Muscle layer of colon (tissue), 2 donors: ENCODE measurements around the gene IFT52.
"Not testable (repeated sequence)": the region's sequence is repeated elsewhere in the genome, so short reads cannot be mapped to it uniquely, and the experiment has no call there.

Source experiments
- H3K27ac ChIP-seq: one replicate; pipeline ENCODE4 v1.7.0; 2013; ENCODE audit warnings: low read depth, mild to moderate bottlenecking, low read length, moderate library complexity
- H3K27me3 ChIP-seq, 2 donors: one replicate each; pipeline ENCODE4 v1.7.0; 2013; ENCODE audit warnings: low read length in 2 of 2, mild to moderate bottlenecking in 2 of 2; ENCODE audit not compliant: insufficient read depth in 2 of 2, control insufficient read depth in 1 of 2
- H3K36me3 ChIP-seq: one replicate; pipeline ENCODE4 v1.7.0; 2013; ENCODE audit warnings: mild to moderate bottlenecking, low read length; ENCODE audit not compliant: insufficient read depth
- H3K4me1 ChIP-seq: one replicate; pipeline ENCODE4 v1.7.0; 2013; ENCODE audit warnings: mild to moderate bottlenecking, low read length; ENCODE audit not compliant: insufficient read depth
- H3K4me3 ChIP-seq, 2 donors: one replicate each; pipeline ENCODE4 v1.7.0; 2013; ENCODE audit warnings: low read length in 2 of 2, low read depth in 1 of 2, mild to moderate bottlenecking in 1 of 2, moderate library complexity in 1 of 2
- H3K9ac ChIP-seq: one replicate; pipeline ENCODE4 v1.7.0; 2013; ENCODE audit warnings: low read length
- H3K9me3 ChIP-seq: one replicate; pipeline ENCODE4 v1.7.0; 2013; ENCODE audit warnings: mild to moderate bottlenecking, low read length
- donor health status: abdominal sarcoma.
- donor health status: Adenocarcinoma of cecum.

Gene IFT52

DNA sequence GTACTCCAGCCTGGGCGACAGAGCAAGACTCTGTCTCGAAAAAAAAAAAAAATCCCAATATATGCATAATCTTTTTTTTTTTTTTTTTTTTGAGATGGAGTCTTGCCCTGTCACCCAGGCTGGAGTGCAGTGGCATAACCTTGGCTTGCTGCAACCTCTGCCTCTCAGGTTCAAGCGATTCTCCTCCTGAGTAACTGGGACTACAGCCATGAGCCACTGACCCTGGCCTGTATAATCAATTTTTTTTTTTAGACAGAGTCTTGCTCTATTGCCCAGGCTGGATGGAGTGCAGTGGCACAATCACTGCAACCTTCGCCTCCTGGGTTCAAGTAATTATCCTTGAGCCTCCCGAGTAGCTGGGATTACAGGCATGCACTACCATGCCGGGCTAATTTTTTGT lies 64.4 kb downstream of the IFT52 start:
- not testable (repeated sequence) for H3K4me3 ChIP-seq, H3K9me3 ChIP-seq, H3K36me3 ChIP-seq, H3K9ac ChIP-seq, H3K27ac ChIP-seq, H3K27me3 ChIP-seq, H3K4me1 ChIP-seq

DNA sequence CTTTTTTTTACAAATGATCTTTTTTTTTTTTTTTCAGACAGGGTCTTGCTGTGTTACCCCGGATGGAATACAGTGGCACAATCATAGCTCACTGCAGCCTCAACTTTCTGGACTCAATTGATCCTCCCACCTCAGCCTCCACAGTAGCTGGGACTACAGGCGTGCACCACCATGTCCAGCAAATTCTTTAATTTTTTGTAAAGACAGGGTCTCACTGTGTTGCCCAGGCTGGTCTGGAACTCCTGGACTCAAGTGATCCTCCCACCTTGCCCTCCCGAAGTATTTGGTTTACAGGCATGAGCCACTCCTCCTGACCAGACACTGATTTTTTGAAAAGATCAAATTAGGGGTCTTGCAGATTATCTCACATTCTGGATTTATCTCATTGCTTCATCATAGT lies 65.2 kb downstream of the IFT52 start:
- Histone ChIP-seq H3K27ac (no peak overlapping the region), H3K9me3 (no peaks in the 10 kb centered on the region), H3K27me3 (no peaks in the 10 kb centered on the region), H3K9ac (no peak overlapping the region), H3K4me1 (no peaks in the 10 kb centered on the region), H3K36me3 (no peaks in the 10 kb centered on the region), H3K4me3 (no peak overlapping the region)

DNA sequence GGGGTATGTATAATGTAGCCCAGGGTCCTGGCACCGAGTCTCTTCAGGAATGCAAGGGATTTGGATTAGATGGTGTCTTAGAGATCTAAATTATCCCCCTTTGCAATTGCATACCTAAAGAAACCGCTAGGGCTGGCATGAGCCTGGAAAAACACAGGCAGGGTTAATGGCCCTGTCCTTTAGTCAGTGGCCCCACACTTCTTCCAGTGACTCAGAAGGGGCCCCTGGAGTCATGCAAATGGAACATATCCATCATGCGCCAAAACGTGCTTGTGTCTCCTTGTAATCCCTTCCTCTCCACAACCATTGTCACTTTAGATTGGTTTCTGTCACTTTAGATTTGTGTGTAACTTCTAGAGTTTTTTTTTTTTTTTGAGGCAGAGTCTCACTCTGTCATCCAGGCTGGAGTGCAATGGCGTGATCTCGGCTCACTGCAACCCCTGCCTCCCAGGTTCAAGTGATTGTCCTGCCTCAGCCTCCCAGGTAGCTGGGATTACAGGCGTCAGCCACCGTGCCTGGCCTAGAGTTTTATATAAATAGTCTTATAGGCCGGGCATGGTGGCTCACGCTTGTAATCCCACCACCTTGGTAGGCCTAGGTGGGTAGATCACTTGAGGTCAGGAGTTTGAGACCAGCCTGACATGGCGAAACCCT lies 67.5 kb downstream of the IFT52 start:
- Histone ChIP-seq H3K4me3 (peak overlapping the region; percentile 59 to 91), H3K4me1 (no peaks in the 10 kb centered on the region), H3K9me3 (no peaks in the 10 kb centered on the region), H3K27me3 (no peaks in the 10 kb centered on the region), H3K36me3 (no peaks in the 10 kb centered on the region), H3K9ac (no peak overlapping the region), H3K27ac (no peak overlapping the region)

DNA sequence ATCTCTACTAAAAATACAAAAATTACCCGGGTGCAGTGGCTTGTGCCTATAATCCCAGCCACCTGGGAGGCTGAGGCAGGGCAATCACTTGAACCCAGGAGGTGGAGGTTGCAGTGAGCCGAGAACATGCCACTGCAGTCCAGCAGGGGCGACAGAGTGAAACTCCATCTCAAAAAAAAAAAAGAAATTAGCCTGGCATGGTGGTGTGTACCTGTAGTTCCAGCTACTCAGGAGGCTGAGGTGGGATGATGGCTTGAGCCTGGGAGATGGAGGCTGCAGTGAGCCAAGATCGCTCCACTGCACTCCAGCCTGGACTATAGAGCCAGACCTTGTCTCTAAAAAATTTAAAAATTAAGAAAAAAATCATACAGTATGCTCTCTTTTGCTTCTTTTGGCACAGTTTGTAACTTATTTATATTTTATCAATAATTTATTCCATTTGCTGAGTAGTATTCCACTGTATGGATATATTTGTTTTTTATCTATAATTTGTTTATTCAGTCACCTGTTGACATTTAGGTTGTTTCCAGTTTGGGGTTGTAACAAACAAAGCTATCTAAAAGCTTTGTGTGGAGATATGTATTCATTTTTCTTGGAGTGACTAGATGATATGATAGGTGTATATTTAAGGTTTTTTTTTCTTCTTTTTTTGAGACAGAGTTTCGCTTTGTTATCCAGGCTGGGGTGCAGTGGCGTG lies 68.1 kb downstream of the IFT52 start:
- H3K4me3 ChIP-seq, result no peak overlapping the region
- H3K9ac ChIP-seq, result no peak overlapping the region
- H3K36me3 ChIP-seq, result no peaks in the 10 kb centered on the region
- no peak overlapping the region for H3K27ac ChIP-seq
- no peaks in the 10 kb centered on the region for H3K9me3 ChIP-seq
- no peaks in the 10 kb centered on the region for H3K27me3 ChIP-seq
- no peaks in the 10 kb centered on the region for H3K4me1 ChIP-seq

DNA sequence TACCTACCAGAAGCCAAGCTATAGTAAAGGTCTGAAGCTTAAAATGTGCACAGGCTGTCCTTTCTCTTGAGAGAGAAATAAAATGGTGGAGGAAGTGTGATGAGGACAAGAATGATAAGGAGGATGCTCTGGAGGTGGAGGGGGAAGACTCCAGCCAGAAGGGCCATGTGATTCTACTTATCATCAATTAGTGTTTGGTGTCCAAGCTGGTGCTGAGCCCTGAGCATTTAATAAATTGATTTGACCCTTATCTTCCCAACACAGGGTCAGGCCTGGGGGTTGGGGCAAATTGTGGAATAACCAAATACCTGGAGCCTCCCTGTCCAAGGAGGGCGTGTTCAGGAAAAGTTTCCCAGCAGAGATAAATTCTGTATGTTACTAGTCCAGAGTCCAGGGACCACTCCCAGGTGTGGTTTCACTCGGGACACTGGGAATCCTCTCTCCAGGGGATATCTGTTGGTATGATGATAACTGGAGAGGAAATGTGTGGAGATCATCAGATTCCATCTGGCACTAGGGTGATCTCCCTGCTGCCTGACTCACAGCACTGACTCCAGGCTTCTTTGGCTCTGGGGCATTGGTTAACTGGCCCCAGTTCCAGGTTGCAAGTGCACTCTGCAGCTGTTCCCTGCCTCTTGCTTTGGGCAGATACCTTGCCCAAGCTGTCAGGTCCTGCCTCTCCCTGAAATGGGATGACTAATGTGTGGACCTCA lies 72.4 kb downstream of the IFT52 start:
- H3K27me3 ChIP-seq, result peaks cover 8 to 17% of the 10 kb centered on the region in 2 donors

DNA sequence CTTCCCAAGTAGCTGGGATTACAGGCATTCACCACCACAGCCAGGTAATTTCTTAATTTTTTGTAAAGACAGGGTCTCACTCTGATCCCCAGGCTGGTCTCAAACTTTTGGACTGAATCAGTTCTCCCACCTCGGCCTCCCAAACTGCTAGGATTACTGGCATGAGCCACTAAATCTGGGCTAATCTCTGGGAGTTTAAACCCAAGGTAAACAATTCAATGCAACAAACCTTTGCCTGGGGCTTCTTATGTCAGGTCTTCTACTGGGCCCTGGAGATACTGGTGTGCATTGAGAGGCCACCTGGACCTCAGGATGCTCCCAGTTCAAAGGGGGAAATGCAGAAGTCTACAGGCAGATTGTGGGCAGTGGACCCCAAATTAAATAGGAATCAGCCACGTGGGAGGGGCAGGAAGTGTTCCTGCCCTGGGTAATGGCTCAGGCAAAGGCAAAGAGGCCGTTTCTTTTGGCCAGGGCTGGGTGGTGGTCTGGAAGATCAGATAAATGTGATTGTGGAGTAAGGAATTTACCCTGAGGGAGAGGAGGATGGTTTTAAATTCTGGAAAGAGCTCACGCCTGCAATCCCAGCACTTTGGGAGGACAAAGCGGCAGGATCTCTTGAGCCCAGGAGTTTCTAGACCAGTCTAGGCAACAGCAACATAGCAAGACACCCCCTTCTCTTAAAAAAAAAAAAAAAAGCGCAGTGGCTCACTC lies 74.9 kb downstream of the IFT52 start:
- Histone ChIP-seq H3K9ac (no peak overlapping the region), H3K36me3 (no peaks in the 10 kb centered on the region), H3K27ac (no peak overlapping the region), H3K27me3 (peaks cover 8 to 37% of the 10 kb centered on the region in 2 donors), H3K4me3 (no peak overlapping the region), H3K4me1 (peaks cover 6% of the 10 kb centered on the region), H3K9me3 (no peaks in the 10 kb centered on the region)

More for the DNA sequence above, 72.4 kb downstream of the IFT52 start:
- no peak overlapping the region for H3K27ac ChIP-seq
- peaks cover 6% of the 10 kb centered on the region for H3K4me1 ChIP-seq
- H3K4me3 ChIP-seq, result no peak overlapping the region
- no peaks in the 10 kb centered on the region for H3K9me3 ChIP-seq
- H3K9ac ChIP-seq, result no peak overlapping the region
- H3K36me3 ChIP-seq, result no peaks in the 10 kb centered on the region

DNA sequence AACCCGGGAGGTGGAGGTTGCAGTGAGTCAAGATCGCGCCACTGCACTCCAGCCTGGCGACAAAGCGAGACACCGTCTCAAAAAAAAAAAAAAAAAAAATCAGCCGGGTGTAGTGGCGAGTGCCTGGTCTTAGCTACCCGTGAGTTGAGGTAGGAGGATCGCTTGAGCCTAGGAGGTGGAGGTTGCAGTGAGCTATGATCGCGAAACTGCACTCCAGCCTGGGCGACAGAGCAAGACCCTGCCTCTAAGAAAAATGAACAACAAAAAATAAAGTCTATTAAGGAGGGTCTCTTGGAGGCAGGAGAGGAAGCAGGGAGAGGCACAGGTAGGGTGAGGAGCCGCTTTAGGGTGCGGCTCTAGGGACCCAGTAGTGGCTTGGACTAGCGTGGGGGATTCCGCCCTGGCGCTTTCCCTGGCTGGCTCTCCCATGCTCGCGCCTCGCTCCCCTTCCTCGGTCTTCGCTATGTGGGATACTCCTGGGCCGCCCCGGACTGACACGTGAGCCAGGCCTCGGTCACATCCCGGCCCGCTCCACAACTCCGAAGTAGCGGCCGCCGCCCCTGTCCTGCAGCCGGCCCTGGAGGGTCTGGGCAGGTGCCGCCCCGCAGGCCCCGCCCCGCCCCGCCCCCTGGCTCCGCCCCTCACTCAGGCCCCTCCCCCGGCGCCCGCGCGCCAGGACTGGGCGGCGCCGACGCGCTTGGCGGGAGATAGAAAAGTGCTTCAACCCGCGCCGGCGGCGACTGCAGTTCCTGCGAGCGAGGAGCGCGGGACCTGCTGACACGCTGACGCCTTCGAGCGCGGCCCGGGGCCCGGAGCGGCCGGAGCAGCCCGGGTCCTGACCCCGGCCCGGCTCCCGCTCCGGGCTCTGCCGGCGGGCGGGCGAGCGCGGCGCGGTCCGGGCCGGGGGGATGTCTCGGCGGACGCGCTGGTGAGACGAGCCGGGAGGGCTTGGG lies 75.9 kb downstream of the IFT52 start, which contains the start of gene MYBL2:
MYBL2 (plus strand) TSS at position 739 of the 953 bp plus-strand sequence; CDS start at position 909, 170 bp downstream.
- H3K9me3 ChIP-seq, result no peaks in the 10 kb centered on the region
- H3K9ac ChIP-seq, result no peak within 1 kb of the TSS
- peaks cover 8 to 37% of the 10 kb centered on the region in 2 donors for H3K27me3 ChIP-seq

DNA sequence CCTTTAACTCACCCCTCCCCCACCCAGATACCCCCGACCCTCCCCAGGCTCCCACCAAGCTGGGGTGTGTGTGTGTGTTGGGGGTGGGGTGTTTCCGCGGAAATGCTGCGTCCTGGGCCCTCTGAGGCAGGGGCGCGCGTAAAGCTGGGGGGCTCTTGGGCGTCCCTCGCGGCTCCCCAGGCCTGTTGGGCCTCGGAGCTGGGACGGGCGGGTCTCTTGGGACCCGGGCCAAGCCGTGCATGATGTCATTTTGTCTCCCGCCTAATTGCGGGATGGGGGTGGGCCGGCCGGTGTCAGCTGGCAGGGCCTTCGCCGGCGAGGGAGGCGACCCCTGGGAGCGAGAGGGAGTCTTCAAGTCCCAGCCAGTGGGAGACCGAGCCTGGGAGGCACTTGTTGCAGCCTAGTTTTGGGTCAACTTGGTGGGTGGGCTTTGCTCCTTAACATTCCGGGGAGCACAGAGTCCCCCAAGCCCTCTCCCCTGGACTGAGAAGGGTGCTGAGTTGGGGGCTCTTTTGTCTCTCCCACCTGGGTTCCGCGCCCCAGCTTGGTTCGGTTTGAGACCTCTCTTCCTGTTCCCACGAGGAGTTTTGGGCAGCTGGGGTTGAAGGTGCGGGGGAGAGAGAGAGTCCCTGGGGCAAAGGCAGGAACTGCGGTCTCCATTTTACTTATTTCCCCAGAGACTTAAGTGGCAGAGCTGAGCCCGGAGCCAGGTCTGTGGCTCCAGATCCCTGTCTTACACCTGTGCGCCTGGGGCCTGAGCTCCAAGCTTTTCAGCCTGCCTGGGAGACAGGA lies 76.8 kb downstream of the IFT52 start:
- H3K36me3 ChIP-seq, result no peaks in the 10 kb centered on the region
- peaks cover 8 to 37% of the 10 kb centered on the region in 2 donors for H3K27me3 ChIP-seq
- no peak overlapping the region for H3K27ac ChIP-seq
- H3K4me1 ChIP-seq, result peaks cover 6% of the 10 kb centered on the region
- no peak overlapping the region for H3K4me3 ChIP-seq
- no peaks in the 10 kb centered on the region for H3K9me3 ChIP-seq
- H3K9ac ChIP-seq, result no peak overlapping the region

More for the DNA sequence above, 75.9 kb downstream of the IFT52 start, which contains the start of gene MYBL2:
- Histone ChIP-seq H3K4me3 (no peak within 1 kb of the TSS), H3K36me3 (no peaks in the 10 kb centered on the region), H3K27ac (no peak within 1 kb of the TSS), H3K4me1 (peaks cover 6% of the 10 kb centered on the region)

DNA sequence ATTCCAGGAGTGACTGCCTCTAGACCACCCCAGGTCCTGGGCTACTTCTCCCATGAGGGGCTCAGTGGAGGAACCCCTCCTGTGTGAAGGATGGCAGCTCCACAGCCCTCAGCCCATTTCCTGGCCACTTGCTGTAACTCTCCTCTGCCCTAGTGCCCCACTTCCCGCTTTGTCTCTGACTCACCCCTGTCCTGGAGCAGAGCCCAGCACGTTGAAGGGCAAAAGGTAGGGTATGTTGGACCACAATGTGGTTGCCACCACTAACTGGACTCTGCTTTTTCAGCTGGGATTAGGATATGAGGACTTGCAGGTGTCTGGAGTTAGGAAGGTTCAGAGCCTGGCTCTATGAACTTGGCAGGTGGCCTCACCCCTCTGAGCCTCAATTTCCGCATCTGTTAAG lies 78.6 kb downstream of the IFT52 start:
- Histone ChIP-seq H3K9ac (no peak overlapping the region), H3K27me3 (peaks cover 8 to 37% of the 10 kb centered on the region in 2 donors), H3K36me3 (no peaks in the 10 kb centered on the region), H3K27ac (no peak overlapping the region), H3K4me1 (peaks cover 6% of the 10 kb centered on the region), H3K4me3 (no peak overlapping the region), H3K9me3 (no peaks in the 10 kb centered on the region)

DNA sequence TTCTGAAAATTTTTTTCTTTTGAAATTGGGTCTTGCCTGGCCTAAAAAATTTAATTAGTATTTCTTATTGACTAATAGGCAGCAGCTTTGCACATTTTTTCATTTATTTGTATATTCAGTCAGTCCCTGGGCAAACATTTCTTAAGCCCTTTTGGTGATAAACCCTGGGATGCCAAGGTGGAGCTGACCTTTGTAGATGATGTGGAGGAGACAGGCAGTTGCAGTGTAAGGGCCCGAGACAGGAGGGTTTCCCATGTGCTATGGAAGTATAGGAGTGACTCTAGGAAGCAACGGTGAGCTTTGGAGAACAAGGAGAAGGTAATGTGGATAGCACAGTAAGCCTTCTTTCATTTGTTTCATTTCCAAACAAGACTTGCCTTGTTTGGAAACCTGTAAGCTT lies 79.7 kb downstream of the IFT52 start:
- no peak overlapping the region for H3K4me3 ChIP-seq
- no peak overlapping the region for H3K9ac ChIP-seq
- H3K27me3 ChIP-seq, result peaks cover 8 to 37% of the 10 kb centered on the region in 2 donors
- no peaks in the 10 kb centered on the region for H3K36me3 ChIP-seq
- H3K4me1 ChIP-seq, result peaks cover 6% of the 10 kb centered on the region
- H3K27ac ChIP-seq, result no peak overlapping the region
- H3K9me3 ChIP-seq, result no peaks in the 10 kb centered on the region
